Suprapubic skin (tissue), 3 donors: ENCODE measurements around the gene TBC1D16.

Source experiments
- CTCF ChIP-seq, 2 donors: fragments of 200-600 bp in 1 of 2; fragments of 450-650 bp in 1 of 2; sonication (generic) in 1 of 2; IDR thresholded peaks; one replicate each; pipeline ENCODE4 v1.5.1; 2016 to 2019; ENCODE audit warnings: antibody characterized with exemption in 2 of 2, mild to moderate bottlenecking in 1 of 2, moderate library complexity in 1 of 2
- POLR2A ChIP-seq, 2 donors: fragments of 450-650 bp; IDR thresholded peaks; one replicate each; pipeline ENCODE4 v1.6.1; 2017; ENCODE audit warnings: antibody characterized with exemption in 2 of 2, mild to moderate bottlenecking in 2 of 2, moderate library complexity in 2 of 2

DNA sequence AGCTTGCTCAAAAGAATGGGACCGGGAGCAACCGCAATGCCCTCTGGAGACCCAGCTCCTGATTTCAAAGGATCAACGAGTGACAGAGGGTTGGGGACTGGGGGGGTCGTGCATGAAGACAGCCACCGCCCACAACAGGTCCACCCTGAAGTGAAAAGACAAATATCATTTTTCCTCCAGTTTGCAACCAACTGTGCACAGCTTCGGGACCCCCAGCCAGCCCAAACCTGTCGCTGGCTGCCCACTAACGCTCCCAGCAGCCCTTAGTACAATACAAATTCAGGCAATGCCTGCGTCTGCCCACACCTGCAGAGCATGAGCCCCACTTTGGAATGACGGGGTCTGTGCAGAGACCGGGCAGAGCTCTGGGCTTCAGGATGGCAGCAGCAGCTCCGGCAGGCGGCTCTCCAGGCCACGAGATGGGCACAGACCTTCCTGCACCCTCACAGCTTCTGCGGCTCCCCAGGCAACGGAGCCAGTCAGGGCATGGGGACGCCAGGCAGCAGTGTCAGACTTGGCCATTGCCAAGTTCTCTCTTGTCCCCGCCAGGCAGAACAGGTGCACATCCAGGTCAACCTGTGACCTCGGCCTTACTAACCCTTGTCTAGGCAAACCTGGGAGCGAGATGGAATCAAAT, 60.1 kb downstream of the TBC1D16 start:
- TF ChIP-seq POLR2A (IDR thresholded peaks at IDR 0.05) (no peak), CTCF (IDR thresholded peaks at IDR 0.05) (no peak)
